Stimulated activated CD4-positive, alpha-beta T cell treated with anti-CD3 and anti-CD28 coated beads, Interleukin-12 subunit alpha, Interleukin-12 subunit beta, amount 100 ng/mL, for 4 hours (primary cell): Measurements from ENCODE around the gene CES4A.
"Not testable (repeated sequence)": the region's sequence is repeated elsewhere in the genome, so short reads cannot be mapped to it uniquely, and the experiment has no call there.

ENCODE experiments used
- DNase-seq: peaks from one replicate; pipeline ENCODE4 v3.0.0-alpha.2; 2020

The CES4A gene

GRCh38 chr16:66993558-66993957 lies 5.2 kb downstream of the CES4A start:
- DNase-seq = not testable (repeated sequence)

GRCh38 chr16:66996324-66996982 lies 8.1 kb downstream of the CES4A start:
- no peak for DNase-seq

- DNase-seq = no peak
Observed at GRCh38 chr16:66996983-66997358, 8.6 kb downstream of the CES4A start.

GRCh38 chr16:67000384-67001351 lies 12.3 kb downstream of the CES4A start:
- peak; percentile 51 for DNase-seq

- DNase-seq = no peak
Observed at GRCh38 chr16:67001726-67002125, 13.3 kb downstream of the CES4A start.

- no peak for DNase-seq
Observed at GRCh38 chr16:67006930-67007658, 18.7 kb downstream of the CES4A start.

GRCh38 chr16:67009158-67009557 lies 20.8 kb downstream of the CES4A start:
- no peak for DNase-seq

- no peak for DNase-seq
Observed at GRCh38 chr16:67011274-67011673, 22.9 kb downstream of the CES4A start.

- no peak for DNase-seq
Observed at GRCh38 chr16:67013233-67013822, 24.9 kb downstream of the CES4A start.

GRCh38 chr16:67013823-67014633 lies 25.6 kb downstream of the CES4A start:
- DNase-seq = peak; percentile 75

GRCh38 chr16:67014634-67015312 lies 26.4 kb downstream of the CES4A start:
- no peak for DNase-seq

GRCh38 chr16:67015313-67015731 lies 26.9 kb downstream of the CES4A start:
- no peak for DNase-seq

- no peak for DNase-seq
Observed at GRCh38 chr16:67016143-67016542, 27.8 kb downstream of the CES4A start.

GRCh38 chr16:67016681-67017420 lies 28.5 kb downstream of the CES4A start:
- no peak for DNase-seq

GRCh38 chr16:67017421-67017750 lies 29.0 kb downstream of the CES4A start:
- no peak for DNase-seq

GRCh38 chr16:67017810-67018488 lies 29.6 kb downstream of the CES4A start:
- DNase-seq = peak; percentile 80

- no peak for DNase-seq
Observed at GRCh38 chr16:67019171-67019570, 30.8 kb downstream of the CES4A start.

- DNase-seq = no peak
Observed at GRCh38 chr16:67021321-67021720, 32.9 kb downstream of the CES4A start.

- DNase-seq = no peak
Observed at GRCh38 chr16:67022531-67023214, 34.3 kb downstream of the CES4A start.

- no peak for DNase-seq
Observed at GRCh38 chr16:67023689-67024088, 35.3 kb downstream of the CES4A start.
